ENCODE data around the gene LARGE1.

Gene LARGE1

GRCh38 chr22:33720166-33720878 lies 200.0 kb downstream of the LARGE1 start:
- no peak for DNase-seq (ENCODE audit: low spot score)

DNA sequence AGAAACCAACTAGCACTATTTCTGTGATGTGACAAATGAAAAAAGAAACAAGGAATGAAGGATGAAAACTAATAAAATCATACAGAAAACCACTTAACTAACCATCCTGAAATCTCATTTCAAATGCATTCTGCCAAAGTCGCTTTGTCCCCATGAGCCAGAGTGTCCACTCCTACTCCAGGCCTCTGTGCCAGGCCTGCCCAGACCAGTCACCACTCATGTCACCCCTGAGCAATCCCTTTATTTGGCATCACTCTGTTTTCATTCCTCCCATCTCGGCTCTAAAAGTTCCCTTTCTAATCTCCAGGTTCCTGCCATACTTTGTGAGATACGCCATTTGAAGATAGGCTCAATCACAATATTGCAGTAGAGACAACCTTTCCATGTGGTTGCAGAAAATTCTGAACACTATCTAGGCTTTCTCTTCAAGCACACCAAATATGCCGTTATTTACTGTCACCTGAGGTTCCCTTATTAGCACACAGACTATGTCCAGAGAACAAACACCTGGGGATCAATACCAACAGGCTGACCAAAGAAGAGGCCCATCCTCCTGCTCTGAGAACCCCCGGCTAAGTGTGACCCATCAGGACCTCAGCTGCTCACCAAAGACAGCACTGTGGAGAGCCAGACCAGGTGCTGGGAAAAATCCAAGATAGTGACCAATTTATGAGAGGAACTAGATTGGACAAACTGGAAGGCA lies 202.4 kb downstream of the LARGE1 start:
- no peak for DNase-seq (ENCODE audit: low spot score)

DNA sequence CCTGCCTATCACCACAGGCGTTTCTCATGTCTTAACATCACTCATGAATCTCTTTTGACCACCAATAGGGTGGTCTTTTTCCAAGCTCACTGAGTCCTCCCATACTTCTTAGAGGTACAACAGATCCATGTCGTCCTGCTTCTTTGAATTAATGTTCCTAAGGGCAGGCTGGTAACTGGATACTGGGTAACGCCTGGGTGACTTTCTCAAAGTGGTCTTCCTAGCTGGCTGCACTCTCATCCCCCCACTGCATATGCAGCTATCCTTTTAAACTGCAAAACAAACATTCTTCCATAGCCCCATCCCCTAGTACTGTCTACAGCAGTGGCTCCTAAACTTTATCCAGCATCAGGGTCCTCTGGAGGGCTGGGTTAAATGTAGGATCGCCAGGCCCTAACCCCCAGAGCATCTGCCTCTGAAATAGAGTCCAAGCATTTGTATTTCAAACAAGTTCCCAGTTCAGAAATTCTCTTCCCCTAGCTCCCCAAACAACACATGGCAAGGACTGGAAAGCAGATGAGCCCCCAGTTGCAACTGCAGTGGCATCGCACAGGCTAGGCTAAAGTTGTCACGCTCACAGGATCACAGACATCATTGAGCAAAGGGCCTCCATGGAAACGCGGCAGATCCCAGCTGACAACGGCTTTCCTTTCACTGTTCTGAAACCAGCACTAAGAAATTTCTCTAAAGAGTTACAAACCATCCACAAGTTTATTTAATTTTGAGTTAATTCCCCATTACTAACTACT lies 204.9 kb downstream of the LARGE1 start:
- no peak for DNase-seq (ENCODE audit: low spot score)

- no peak for DNase-seq (ENCODE audit: low spot score)
These were observed 209.9 kb downstream of the LARGE1 start for GRCh38 chr22:33710326-33710725.

DNA sequence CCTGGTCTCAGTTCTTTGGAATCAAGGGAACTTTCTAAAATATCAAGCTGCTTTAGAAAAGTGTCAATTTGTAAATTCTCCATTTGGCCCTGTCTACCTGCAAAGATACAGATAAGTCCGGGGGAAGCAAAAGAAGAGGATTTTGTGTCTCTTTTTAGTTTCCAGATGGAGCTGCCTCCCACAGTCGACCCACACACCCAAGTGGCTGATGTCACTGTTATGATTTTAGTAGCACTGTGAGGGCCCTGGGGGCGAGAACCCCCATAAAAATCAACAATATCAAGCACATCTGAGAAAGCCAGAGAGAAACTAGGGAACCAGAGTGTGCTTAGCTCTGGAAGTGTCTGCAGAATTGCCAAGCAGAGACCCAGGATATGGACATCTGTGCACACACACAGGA lies 212.7 kb downstream of the LARGE1 start:
- DNase-seq (ENCODE audit: low spot score), result no peak

DNA sequence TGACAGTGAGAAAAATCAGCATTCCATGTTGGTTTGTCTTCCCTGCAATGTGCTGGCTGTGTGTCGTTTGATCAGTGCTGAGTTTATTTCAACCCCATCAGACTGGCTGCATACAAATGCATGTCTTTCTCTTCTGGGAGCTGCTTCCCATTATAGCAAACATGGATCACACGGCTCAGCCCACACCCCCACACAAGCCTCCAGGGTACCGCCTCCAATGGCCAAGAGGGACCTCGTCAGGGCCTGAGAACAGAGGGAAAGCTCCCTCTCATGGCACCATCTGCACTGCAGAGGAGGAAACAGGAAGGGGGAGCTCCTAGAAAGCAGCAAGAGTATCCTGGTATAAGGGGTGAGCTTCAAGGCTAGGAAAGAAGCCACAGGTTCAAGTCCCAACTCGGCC lies 214.2 kb downstream of the LARGE1 start:
- DNase-seq (ENCODE audit: low spot score), result no peak

GRCh38 chr22:33699176-33699575 lies 221.1 kb downstream of the LARGE1 start:
- no peak for DNase-seq (ENCODE audit: low spot score)

- no peak for DNase-seq (ENCODE audit: low spot score)
These were observed 222.6 kb downstream of the LARGE1 start for GRCh38 chr22:33697640-33698039.

- DNase-seq (ENCODE audit: low spot score), result no peak
These were observed 229.1 kb downstream of the LARGE1 start for GRCh38 chr22:33691057-33691630.

DNA sequence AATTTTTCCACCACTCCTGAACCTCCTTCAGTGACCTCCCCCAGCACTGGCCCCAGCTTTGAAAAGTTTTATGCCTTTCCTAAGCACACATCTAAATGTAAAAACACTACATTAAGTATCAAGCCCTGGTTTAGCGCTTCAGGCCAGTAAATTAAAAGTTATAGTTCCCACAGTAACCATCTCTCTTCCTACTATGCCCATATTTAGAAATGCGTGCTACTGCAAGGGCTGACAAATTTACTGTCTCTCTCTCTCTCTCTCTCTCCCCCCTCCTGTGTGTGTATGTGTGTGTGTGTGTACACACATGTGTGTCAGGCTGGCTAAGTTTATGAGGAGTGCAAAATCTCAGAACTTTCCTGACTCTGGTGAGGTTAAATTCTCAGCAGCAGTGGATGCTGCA lies 231.4 kb downstream of the LARGE1 start:
- DNase-seq (ENCODE audit: low spot score), result no peak

DNA sequence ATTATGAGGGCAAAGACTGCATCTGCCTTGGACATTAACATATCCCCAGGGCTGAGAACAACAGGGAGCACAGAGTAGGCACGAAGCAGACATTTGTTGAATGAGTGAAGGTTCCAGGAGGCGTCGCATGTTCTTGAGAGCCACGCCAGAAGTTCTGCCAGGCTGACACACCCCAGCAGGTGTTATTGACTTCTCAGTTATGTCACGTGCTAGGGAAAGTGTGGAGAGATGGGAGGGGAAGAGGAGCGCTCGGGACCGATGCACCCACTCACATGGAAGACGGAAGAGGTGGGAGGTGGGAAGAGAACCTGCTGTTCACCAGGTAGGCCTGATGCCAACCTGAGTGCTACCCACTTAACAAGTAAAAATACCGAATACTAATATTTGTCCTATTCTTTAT lies 232.8 kb downstream of the LARGE1 start:
- no peak for DNase-seq (ENCODE audit: low spot score)

- no peak for DNase-seq (ENCODE audit: low spot score)
These were observed 236.2 kb downstream of the LARGE1 start for GRCh38 chr22:33684087-33684486.

GRCh38 chr22:33682927-33683326 lies 237.3 kb downstream of the LARGE1 start:
- DNase-seq (ENCODE audit: low spot score), result no peak

DNA sequence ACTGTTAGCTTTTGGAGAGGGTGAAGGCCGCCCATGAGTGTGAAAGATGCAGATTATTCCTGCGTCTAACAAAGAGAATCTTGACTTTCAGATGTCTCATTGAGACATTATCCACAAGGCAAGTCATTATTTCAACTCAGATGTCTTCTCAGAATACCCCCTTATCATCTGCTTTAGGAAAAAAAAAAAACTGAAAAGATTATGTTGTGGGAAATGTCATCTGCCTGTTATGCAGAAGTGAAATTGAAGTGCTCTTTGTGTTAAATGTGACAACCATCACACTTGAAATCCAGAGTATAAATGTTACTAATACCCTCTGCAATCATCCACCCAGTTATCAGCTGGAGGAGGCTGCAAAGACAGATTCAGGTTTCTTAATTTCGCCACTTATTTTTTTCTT lies 239.6 kb downstream of the LARGE1 start:
- DNase-seq (ENCODE audit: low spot score), result no peak

DNA sequence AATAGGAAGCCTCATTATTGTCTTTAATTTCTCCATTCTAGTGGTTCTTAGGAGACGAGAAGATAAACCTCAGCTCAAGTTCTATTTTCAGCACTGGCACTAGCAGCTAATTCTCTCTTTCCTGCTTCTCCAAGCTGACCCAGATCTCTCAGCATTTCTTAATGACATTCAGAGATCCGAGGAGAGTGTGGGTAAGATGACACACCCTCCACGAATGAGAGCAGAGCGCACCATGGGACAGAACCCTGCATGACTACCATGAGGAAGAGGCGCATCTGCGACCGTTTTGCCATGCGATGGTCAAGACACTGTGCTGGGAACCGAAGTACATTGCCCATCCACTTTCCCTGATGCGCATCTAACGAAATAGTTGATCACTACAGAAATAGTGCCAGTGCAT lies 241.8 kb downstream of the LARGE1 start:
- no peak for DNase-seq (ENCODE audit: low spot score)

GRCh38 chr22:33677536-33677935 lies 242.7 kb downstream of the LARGE1 start:
- DNase-seq (ENCODE audit: low spot score), result no peak

DNA sequence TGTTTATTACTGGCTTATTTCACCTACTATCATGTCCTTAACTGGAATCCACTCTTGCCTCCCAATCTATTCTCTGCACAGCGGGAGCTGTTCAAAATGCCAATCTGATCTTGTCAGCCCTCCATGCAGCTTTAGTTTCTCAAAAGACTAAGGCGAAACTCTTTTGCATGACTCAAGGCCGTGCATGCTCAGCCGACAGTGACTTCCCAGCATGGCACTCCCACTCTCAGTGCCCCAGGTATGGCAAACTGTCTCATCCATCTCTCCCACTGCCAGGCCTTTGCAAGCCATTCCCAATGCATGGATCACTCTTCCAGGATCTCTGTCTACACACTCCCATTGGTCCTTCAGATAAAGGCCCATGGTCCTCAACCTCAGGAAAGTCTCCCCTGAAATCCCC lies 245.9 kb downstream of the LARGE1 start:
- DNase-seq (ENCODE audit: low spot score), result no peak

- DNase-seq (ENCODE audit: low spot score), result no peak
These were observed 250.5 kb downstream of the LARGE1 start for GRCh38 chr22:33669746-33670145.

- no peak for DNase-seq (ENCODE audit: low spot score)
These were observed 253.2 kb downstream of the LARGE1 start for GRCh38 chr22:33666961-33667619.

DNA sequence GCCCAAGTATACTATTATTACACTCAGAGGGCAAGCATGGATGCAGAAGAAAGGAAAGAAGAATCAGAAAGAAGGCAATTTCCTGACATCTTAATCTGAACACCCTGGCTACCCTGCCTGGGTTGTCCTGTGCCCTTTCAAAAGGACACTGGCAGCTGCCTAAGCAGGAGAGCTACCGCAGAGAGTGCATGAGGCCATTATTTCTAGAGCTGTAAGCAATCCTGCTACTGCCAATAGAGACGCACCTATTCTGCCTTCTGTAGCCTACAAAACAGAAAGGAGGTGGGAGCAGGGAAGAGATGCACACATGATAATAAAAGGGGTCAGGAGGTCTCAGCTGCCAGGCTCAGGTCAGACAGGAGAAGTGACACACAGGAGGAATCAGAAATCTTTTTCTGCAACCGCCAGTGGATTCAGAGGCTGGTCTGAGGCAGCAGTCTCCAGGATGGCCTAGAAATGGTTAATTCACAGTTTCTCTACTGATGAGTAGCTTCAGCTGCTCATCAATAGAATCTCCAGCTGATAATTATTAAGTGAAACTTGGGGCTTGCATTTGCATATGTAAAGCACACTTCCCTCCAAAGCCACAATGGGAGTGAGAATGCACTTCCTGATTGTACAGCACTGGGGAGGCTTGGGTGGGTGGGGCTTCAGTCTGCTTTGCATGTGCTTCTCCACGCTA lies 253.9 kb downstream of the LARGE1 start:
- no peak for DNase-seq (ENCODE audit: low spot score)

DNA sequence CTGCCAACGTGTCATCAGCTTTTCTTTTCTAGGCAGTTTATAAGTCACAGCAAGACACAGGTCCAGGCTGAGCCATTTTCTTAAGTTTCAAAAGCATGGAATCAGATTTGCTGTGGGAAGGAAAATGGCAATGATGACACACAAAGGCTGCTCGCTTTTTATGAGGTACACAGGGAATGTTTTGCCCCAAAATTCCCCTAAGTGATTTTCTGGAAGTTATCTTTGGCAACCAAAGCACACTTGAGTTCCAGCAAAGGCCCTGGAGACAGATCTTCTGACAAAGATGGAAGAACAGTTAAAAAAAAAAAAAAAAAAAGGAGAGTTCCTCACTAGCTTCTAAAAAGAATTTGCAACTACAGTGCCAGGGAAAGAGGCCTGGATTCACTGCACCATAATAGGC lies 260.8 kb downstream of the LARGE1 start:
- DNase-seq (ENCODE audit: low spot score), result no peak

DNA sequence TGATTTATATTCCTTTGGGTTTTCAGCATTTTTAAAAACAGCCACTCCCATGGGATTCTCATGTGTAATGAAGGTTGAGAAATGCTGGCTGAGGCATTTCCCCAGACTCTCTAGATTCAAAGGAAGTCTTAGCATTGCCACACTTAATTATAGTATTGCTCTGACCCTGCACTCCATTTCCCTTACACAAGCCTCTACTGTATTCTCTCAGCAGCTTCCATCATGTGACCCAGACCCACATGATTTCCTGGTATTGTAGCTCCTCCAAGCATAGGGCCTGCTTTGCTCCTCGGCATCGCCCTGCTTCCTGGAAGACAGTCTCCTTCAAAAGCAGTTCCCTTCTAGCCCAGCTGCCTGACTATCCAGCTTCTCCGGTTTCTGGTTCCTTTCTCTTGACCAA lies 261.5 kb downstream of the LARGE1 start:
- DNase-seq (ENCODE audit: low spot score), result peak; percentile 85
